Subcutaneous adipose tissue (tissue), 4 donors: Measurements from ENCODE around the gene HECA. TPM values are rescaled to one million over a fixed set of nuclear protein-coding genes. Genes with fewer than 3 reads are reported as not detected.

Experiments
- CTCF ChIP-seq: fragments of 450-650 bp; IDR thresholded peaks from one replicate; pipeline ENCODE4 v1.5.1; 2016; ENCODE audit warnings: low read depth, mild to moderate bottlenecking, control low read depth, antibody characterized with exemption, moderate library complexity
- total RNA-seq, 4 donors: library from RNA; depleted of rRNA; stranded (reverse); fragments of >200 nt; gene quantifications; one replicate each; pipeline ENCODE4 v1.1.0, GENCODE V29; 2016

Gene HECA
- total RNA-seq, 4 donors from 2014 or later: 37.5 to 57.1 (median 49.1) TPM

- no peak for TF ChIP-seq CTCF
Observed at GRCh38 chr6:139175389-139175948, 40.6 kb downstream of the HECA start.

- no peak for TF ChIP-seq CTCF
Observed at GRCh38 chr6:139181236-139181635, 46.4 kb downstream of the HECA start.

GRCh38 chr6:139184047-139184446 lies 49.2 kb downstream of the HECA start:
- TF ChIP-seq CTCF: no peak

GRCh38 chr6:139184459-139184858 lies 49.6 kb downstream of the HECA start:
- no peak for TF ChIP-seq CTCF

- no peak for TF ChIP-seq CTCF
Observed at GRCh38 chr6:139186242-139186641, 51.4 kb downstream of the HECA start.

- TF ChIP-seq CTCF: no peak
Observed at GRCh38 chr6:139186692-139187091, 51.8 kb downstream of the HECA start.

- no peak for TF ChIP-seq CTCF
Observed at GRCh38 chr6:139187489-139187888, 52.6 kb downstream of the HECA start.
